ENCODE measurements around the gene KIAA1671. TPM values are rescaled to one million over a fixed set of nuclear protein-coding genes. Genes with fewer than 3 reads are reported as not detected.

Gene KIAA1671
- total RNA-seq, 4 donors from 2014 or later: 30.6 to 52.7 (median 39.9) TPM

- Histone ChIP-seq H3K4me1 (no peaks in the 10 kb centered on the region), H3K27ac (no peak overlapping the region), H3K9me3 (no peaks in the 10 kb centered on the region), H3K36me3 (peaks cover 3 to 87% (median 6%) of the 10 kb centered on the region in 3 donors), H3K4me3 (no peak overlapping the region), H3K27me3 (no peaks in the 10 kb centered on the region)
- TF ChIP-seq CTCF (IDR thresholded peaks at IDR 0.05) (no peak), POLR2A (IDR thresholded peaks at IDR 0.05) (no peak), EP300 (IDR thresholded peaks at IDR 0.05) (no peak)
- WGBS, 2 donors: 47 to 70% methylated on average over 4 of the region's 4 CpGs
- no peak for DNase-seq (ENCODE audit: low spot score in 2 of 2)
Measured at GRCh38 chr22:25193130-25193529, 240.6 kb downstream of the KIAA1671 start.

- no peak for TF ChIP-seq POLR2A (IDR thresholded peaks at IDR 0.05)
- TF ChIP-seq EP300 (IDR thresholded peaks at IDR 0.05): no peak
- no peak for TF ChIP-seq CTCF (IDR thresholded peaks at IDR 0.05)
- Histone ChIP-seq H3K27me3 (no peaks in the 10 kb centered on the region), H3K4me1 (no peaks in the 10 kb centered on the region), H3K4me3 (no peak overlapping the region), H3K36me3 (peaks cover 3 to 87% (median 6%) of the 10 kb centered on the region in 3 donors), H3K27ac (no peak overlapping the region), H3K9me3 (no peaks in the 10 kb centered on the region)
- 50 to 55% methylated on average over 3 of the region's 3 CpGs for WGBS, 2 donors
- DNase-seq (ENCODE audit: low spot score in 2 of 2): no peak
Measured at GRCh38 chr22:25193548-25193947, 241.0 kb downstream of the KIAA1671 start.

- Histone ChIP-seq H3K36me3 (peaks cover 3 to 68% (median 3%) of the 10 kb centered on the region in 3 donors), H3K4me1 (no peaks in the 10 kb centered on the region), H3K27ac (no peak overlapping the region), H3K4me3 (no peak overlapping the region), H3K27me3 (no peaks in the 10 kb centered on the region), H3K9me3 (no peaks in the 10 kb centered on the region)
- no peak for DNase-seq (ENCODE audit: low spot score in 2 of 2)
- TF ChIP-seq CTCF (IDR thresholded peaks at IDR 0.05) (no peak), EP300 (IDR thresholded peaks at IDR 0.05) (no peak), POLR2A (IDR thresholded peaks at IDR 0.05) (no peak)
- 72 to 83% methylated on average over 5 of the region's 5 CpGs for WGBS, 2 donors
Measured at GRCh38 chr22:25196326-25196725, 243.8 kb downstream of the KIAA1671 start.

GRCh38 chr22:25197340-25197739, 244.8 kb downstream of the KIAA1671 start:
- Histone ChIP-seq H3K27me3 (no peaks in the 10 kb centered on the region), H3K9me3 (no peaks in the 10 kb centered on the region), H3K36me3 (peaks cover under 1 to 67% (median 3%) of the 10 kb centered on the region in 3 donors), H3K4me3 (no peak overlapping the region), H3K4me1 (no peaks in the 10 kb centered on the region), H3K27ac (no peak overlapping the region)
- TF ChIP-seq POLR2A (IDR thresholded peaks at IDR 0.05): no peak
- TF ChIP-seq EP300 (IDR thresholded peaks at IDR 0.05): no peak
- TF ChIP-seq CTCF (IDR thresholded peaks at IDR 0.05): no peak
- DNase-seq (ENCODE audit: low spot score in 2 of 2): no peak
- WGBS, 2 donors: 70 to 71% methylated on average over 4 of the region's 4 CpGs

GRCh38 chr22:25199731-25200520, 247.4 kb downstream of the KIAA1671 start, which contains the start of gene CRYBB3:
Gene CRYBB3, plus strand, starts transcription at chr22:25199858. Its CDS starts 1,539 bp downstream, at chr22:25201397.
- Histone ChIP-seq H3K27ac (no peak within 1 kb of the TSS), H3K9me3 (no peaks in the 10 kb centered on the region), H3K36me3 (peaks cover 0 to 41% (median 0%) of the 10 kb centered on the region in 3 donors), H3K4me1 (no peaks in the 10 kb centered on the region), H3K4me3 (no peak within 1 kb of the TSS), H3K27me3 (no peaks in the 10 kb centered on the region)
- TF ChIP-seq EP300 (IDR thresholded peaks at IDR 0.05) (no peak), CTCF (IDR thresholded peaks at IDR 0.05) (no peak), POLR2A (IDR thresholded peaks at IDR 0.05) (no peak)
- no peak for DNase-seq (ENCODE audit: low spot score in 2 of 2)
- 59 to 66% methylated on average over 15 to 17 of the region's 17 CpGs for WGBS, 2 donors
